DMS79 treated with DMSO at 0.1 percent for 48 hours (cell line): Measurements from ENCODE around the gene FABP7.

ENCODE experiments used
- DNase-seq: peaks from one replicate; lab custom pipeline; 2025; lab: John Stamatoyannopoulos, UW

The FABP7 gene

DNA sequence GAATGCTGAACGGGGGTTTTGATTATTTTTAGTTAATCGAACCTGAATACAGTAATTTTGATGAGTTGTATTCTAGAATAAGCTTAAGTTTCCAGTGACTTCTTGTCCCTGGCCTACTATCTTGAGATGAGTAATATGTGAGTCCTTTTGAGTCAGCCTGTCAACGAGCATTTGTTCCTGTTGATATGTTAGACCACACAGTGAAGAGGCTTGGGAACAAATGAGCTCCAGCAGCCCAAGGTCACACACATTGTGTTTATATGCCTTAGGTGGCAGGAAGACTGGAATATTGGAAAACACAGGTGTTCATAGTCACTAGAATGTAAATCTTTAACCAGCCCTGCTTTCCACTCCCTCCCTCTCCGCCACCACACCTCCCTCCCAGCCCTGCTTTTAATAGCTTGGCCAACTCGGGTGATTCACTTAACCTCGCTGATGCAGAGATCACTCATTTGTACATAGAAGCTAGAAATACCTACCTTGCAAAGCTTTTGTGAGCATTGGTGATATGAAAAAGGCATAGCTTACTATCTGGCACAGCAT lies 18.7 kb downstream of the FABP7 start:
- no peak for DNase-seq

DNA sequence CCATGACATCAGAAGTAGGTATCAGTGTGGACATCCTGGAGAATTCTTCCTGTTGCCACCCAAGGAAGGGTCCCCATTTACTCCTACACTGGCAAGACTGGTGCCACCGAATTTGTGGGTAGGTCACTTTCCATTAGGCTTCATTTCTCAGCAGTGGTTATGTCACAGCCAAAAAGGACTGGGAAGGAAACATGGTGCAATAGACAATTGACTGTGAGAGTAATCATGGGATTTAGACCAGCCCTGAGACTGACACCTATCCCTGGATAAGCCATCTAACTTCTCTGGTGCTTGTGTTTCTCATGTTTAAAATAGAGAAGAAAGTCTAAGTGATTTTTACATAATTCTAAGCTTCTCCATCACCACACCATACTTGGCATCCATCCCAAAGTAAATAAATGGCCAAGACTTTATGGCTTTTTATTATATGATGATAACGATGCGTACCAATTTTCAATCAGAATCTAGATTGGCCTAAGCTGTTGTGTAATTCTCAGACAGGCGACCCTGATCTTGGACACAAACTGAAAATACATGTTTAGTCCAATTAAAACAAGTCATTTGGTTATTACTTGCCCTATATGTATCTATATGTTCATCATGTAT lies 19.7 kb downstream of the FABP7 start:
- no peak for DNase-seq

DNA sequence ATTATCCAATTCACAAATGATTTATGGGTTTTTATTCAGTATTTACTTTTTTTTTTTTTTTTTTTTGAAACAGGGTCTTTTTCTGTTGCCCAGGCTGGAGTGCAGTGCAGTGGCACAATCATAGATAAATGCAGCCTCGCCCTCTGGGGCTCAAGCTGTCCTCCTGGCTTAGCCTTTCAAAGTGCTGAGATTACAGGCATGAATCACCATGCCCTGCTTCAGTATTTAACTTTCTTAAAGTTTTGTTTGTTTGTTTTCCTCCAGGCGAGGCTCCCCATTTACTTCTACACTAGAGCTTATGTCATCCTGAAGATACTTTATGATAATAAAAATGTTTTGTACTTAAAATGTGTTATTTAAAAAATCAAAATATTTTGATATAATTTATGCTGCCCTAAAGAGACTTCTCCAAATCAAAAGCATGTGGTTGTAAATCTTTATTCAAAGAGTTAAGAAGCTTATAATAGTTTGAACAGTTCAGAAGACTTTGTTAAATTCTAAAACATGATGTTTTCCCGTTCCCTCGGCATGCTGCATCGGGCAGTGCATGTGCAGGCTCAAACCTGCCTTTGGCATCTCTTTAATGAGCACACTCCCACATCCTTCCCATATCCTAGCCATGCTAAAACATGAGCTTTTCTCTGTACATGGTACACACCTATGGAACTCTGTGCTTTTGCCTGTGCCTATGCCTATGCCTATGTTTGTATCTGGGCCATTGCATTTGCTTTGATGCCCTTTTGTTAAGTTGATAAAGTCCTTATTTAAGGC lies 20.6 kb downstream of the FABP7 start:
- no peak for DNase-seq

DNA sequence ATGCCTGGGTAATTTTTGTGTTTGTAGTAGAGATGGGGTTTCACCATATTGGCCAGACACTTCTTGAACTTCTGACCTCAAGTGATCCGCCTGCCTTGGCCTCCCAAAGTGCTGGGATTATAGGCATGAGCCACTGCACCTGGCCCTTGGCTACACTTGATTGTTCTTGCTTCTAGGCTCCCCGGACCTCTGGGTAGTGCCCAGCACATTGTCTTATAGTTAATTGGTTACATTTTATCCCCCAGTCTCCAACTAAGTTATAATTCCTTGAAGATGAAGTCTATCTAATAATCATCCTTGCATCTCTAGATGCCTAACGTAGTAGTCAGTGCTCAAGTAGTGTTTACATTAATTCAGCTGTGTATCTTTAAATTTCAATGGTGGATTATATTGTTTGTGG lies 21.4 kb downstream of the FABP7 start:
- no peak for DNase-seq

DNA sequence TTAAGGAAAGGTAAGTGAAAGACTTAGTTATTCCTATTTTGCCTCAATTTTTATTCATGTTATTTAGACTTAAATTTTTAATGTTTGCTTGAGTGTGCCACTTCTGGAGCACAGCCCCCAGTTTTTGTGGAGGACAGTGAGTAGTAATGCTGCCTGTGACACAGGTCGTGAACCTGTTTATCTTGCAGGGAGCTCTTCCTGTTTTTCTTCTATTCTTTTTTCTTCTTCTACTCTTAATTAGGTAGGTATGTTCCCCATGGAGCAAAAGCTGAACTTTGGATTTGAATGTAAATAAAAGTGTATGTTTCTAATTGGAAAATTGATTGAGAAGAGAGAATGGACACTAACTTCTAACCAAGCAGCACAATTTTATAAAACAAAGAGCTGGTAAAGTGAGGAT lies 21.9 kb downstream of the FABP7 start:
- DNase-seq = no peak

DNA sequence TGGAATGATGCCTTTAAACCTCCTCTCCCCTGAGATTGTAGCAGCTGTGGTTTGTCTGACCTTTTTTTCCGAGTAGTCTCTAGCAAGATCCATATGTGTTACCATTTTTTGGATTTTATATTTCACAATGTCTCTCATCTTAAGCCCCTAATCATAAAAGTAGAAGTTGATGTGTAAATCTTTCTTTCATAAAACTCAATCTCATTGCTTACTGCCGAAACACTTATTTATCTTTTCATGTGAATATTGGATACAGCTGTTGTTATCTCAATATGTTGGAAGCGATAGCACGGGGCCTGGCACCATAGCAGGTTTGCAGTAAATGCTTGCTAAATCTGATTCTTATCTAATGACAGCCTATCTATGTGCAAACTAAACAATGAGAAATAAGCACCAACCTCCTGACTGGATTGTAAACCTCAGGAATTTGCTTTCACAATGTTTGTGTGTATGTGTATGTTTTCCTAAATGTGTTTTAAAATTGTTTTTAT lies 23.7 kb downstream of the FABP7 start:
- no peak for DNase-seq

DNA sequence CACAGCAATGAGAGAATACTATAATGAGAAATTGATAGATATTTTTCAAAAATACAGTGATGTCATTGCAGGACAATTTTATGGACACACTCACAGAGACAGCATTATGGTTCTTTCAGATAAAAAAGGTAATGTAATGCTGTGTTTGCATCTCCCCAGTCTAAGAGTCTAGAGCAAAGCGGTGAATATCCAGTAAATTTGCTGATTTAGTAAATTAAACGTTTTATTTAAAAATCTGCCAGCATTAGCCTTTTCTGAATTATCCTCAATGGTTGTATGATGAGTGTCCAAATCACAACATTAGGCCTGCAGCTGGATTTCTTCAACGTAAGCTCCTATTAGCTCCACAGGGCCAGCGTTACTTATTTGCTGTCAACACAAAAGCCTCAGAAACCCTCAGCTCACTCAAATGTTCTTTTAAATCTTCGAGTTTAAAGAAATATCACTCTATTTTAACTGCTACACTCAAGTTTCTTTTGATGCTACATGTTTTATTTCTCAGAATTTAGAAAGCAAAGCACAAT lies 25.5 kb downstream of the FABP7 start:
- DNase-seq = no peak

DNA sequence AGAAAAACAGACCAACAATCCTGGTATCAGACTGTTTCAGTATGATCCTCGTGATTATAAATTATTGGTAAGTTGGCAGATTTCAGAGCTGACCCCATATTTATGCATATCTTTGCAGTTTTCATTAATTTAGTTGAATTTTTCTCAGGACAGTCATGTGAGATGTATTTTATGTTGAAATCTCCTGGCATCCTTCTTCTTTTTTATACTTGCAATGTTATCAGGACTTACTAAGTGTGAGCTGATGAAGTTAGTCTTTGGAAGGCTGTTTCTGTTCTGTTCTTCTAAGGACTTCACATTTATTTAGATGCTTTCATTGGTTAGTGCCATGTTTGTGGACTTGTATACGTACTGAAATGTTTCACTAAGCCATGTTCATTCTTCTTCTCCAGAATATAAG lies 26.8 kb downstream of the FABP7 start:
- no peak for DNase-seq

DNA sequence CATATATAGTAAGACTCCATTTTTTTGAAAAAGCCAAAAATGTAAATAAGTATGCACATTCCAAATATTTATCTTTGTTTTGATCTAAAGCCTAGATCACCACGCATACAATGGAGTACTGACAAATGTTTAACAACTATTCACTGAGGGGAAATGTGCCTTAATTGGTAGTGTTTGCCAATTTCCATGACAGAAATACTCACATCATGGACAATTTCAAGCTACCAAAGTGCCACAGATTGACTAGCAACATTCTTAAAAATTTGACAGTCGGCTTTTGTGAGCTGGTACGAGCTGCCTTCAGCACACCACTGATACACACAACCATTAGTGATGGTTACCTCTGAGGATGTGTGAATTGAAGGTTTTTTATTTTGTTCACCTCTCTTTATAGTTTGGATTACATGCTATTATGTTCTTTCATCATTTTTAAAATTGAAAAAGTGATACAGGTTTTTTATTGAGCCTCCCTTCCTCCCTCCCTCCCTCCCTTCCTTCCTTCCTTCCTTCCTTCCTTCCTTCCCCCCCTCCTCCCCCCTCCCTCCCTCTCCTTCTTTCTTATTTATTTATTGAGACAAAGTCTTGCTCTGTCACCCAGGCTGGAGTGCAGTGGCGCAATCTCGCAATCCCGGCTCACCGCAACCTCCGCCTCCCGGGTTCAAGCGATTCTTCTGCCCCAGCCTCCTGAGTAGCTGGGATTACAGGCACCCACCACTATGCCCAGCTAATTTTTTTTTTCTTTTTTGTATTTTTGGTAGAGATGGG lies 28.8 kb downstream of the FABP7 start:
- DNase-seq = no peak

DNA sequence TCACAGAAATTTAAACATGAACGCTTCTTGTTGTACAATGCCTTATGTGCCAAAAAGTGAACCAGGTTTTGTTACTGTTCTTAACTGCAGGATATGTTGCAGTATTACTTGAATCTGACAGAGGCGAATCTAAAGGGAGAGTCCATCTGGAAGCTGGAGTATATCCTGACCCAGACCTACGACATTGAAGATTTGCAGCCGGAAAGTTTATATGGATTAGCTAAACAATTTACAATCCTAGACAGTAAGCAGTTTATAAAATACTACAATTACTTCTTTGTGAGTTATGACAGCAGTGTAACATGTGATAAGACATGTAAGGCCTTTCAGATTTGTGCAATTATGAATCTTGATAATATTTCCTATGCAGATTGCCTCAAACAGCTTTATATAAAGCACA lies 29.5 kb downstream of the FABP7 start:
- no peak for DNase-seq

DNA sequence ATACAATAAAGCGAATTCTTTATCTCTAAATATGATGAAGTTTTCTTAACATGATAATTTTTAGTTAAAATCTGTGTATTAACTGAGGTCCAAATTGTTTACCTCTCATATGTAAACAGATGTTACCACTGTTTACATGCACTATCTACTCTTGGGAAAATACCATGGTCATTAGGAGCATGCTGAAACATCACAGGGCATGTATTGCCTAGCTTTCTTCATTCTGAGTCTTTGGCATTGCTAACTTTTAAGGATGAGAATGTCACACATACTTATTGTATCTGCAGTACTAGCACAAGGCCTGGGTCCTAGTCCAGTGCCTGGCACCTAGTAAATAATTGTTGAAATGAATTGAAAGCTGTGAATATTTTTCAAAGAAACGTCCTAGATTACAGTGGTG lies 30.2 kb downstream of the FABP7 start:
- DNase-seq = no peak

DNA sequence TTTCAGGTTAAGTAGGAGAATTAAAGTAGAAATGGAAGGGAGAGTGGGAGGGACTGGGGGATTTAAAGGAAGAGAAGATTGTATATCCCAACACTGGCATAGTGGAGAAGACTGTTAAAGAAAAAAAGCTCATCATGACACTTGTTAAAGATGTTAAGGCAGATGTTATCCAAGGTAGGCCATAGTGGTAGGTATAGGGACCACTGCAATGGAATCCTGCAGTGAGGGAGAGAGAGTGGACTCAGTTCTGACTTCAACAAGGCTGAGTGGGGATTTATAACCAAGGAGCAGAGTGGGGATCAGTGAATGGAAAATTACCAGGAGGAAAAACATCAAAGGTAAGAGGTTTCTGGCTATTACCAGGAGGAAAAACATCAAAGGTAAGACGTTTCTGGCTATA lies 30.7 kb downstream of the FABP7 start:
- no peak for DNase-seq

DNA sequence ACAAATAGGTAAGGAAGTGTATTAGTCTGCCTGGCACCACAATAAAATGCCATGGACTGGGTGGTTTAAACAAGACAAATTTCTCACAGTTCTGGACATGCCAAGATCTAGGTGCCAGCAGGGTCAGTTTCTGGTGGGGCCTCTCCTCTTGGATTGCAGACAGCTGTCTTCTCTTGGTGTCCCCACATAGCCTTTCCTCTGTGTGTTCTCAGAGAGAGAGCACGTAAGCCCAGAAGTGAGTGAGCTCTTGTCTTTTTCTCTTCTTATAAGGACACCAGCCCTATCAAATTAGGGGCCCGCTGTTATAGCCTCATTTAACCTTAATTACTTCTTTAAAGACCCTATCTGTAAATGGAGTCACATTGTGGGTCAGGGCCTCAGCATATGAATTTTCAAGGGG lies 37.8 kb downstream of the FABP7 start:
- no peak for DNase-seq

DNA sequence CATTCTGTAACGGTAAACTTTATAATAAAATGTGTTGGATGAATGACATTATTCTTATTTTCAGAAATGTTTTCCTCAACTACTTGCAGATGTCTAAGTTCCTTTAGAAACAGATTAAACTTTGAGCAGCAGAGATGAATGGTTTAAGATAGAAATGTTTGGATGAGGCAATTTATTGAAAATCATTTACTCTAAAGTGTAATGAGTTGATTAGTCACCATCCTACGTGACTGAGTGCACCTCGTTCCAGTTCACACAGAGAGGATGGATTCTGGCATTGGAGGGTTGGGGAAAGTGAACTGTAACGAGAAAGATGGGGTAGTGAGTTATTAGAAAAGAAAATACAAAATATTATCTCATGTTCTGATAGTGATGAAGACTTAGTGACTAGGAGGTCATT lies 38.2 kb downstream of the FABP7 start:
- DNase-seq = no peak

DNA sequence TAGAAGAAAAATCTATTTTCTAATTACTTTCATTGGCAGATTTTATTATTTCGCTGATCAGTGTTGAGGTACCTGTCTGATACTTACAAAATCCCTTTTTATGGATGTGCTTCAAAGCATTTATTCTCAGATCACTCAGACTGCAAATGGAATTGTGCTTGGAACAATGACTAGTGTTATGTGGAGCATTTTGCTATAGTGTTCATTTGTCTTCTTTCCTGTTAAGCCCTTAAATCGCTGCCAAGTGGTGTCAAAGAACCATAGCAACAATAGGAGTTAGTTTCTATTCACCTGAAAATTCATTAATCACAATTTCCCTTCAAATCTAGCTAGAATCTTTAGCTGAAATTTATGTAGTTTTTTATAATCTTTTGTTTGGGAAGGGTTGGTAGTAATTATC lies 39.4 kb downstream of the FABP7 start:
- DNase-seq = peak; percentile 7

DNA sequence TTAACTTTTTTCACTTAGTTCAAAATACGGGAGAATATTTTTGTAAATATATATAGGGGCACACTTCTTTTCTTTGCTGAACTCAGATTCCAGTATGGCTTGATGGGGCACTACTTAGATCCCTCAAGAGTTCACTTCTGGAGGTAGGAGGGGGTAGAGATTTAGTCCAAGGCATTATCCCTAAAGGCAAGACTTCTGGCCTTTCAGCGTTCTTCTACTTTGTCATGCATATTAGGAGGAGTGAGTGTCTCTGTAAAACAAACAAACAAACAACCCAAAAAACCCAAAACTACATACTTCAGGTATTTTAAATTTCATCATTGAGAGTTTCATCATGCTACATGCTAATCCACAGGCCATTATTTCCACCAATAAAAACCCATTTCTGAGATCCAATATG lies 41.6 kb downstream of the FABP7 start:
- DNase-seq = no peak

DNA sequence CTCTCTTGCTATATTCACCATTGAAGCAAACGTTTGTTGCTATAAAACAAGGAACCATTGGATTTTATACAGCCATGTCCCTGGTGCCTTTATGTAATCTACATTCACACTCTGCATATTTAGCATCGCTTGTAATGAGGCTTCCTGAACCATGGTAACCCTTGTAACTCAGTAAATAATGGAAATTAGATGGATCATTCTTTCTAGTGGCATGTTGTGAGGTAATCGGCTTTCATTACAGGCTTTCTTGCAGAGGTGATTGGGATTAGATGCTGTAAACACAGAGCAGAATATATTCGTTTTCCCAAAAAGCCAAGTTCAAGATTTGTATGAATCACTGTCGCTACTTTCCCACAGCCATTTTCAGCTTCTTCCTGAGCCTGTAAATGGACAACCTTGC lies 45.6 kb downstream of the FABP7 start:
- no peak for DNase-seq

DNA sequence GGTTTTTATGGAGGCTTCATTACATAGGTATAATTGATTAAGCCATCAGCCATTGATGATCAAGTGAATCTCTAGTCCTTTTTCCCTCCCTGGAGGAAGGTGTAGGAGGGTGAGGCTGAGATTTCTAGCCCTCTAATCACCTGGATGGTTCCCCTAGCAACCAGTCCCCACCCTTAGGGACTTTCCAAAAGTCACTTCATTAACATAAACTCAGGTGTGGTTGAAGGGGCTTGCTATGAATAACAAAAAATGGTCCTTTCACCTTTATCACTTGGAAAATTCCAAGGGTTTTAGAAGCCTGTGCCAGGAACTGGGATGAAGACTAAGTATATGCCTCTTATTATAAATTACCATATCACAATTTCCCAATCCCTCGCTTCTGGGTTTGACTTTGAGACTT lies 49.9 kb downstream of the FABP7 start:
- no peak for DNase-seq

DNA sequence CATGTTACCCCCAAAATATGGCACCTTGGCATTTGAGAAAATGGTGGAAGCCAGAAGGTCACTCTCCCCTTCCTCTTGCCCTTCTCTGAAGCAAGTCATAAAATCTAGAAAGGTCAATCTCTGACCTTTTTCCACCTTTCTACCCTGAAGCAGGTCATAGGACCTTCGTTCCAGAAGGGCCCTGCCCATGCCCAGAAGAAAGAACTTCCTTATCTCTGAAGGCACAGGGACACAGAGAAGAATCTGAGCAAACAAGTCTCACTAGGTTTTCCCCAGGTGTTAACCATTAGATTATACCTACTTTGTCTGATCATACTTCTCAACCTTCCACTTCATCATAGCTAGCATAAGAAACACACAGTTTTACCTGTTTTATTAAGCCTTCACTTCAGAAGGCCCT lies 52.0 kb downstream of the FABP7 start:
- DNase-seq = no peak

DNA sequence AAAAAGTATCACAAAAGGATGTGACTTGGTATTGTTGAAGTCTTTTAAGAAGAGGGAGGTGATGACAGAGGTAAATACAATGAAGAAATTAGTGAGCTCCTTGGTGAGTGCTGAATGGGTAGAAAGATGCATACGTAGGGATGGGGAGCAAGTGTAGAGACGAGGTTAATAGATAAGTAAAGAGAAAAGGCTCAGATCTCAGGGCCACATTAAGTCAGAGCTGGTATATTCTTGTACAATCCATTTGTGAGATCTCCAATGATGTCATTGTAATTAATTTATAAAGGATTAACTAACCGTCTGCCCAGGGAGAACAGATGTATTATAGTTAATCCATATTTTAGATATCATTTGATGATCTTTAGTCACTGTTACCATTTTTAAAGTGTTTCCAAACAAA lies 52.9 kb downstream of the FABP7 start:
- DNase-seq = no peak

DNA sequence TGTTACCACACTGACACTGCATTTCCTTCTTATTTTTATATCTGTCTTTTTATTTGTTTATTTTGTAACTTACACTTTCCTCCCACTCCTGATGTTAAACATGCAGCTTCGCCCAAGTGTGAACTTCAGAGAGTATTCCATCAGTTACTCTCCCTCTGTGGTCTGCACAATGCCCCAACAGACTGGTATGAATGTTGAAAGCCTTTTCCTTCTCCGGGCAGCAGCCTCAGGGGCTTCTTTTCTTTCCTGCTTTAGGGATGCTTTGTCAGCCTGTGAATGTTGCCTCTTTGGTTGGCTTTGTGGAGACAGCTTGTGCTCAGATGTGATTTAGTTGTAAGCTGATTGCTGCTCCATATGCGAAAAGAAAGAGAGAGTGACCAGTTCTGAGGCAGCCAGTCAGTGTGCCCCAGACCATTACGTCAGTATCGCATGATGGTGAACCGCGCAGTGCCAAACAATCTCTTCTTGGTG lies 53.5 kb downstream of the FABP7 start:
- DNase-seq = no peak
